CD14-positive monocyte (primary cell): ENCODE results near the gene NUMB. TPM values are rescaled to one million over a fixed set of nuclear protein-coding genes. Genes with fewer than 3 reads are reported as not detected.

Experiments
- DNase-seq, 3 donors: peaks; one replicate each; pipeline ENCODE4 v3.0.0-alpha.2; 2011 to 2022
- H2AFZ ChIP-seq: 2 replicates; pipeline ENCODE4 v1.6.0; 2012; ENCODE audit warnings: mild to moderate bottlenecking, low read depth, low read length, inconsistent platforms; ENCODE audit not compliant: insufficient read depth, poor library complexity, severe bottlenecking
- H3K27ac ChIP-seq, 2 donors: 1 replicate in 1 of 2; 2 replicates in 1 of 2; pipeline ENCODE4 v1.5.1; 2012 to 2013; ENCODE audit warnings: low read length in 2 of 2, control low read depth in 1 of 2, inconsistent platforms in 1 of 2, low read depth in 1 of 2, mild to moderate bottlenecking in 1 of 2
- H3K27me3 ChIP-seq, 2 donors: one replicate each; pipeline versions ENCODE4 v1.6.0 to v1.6.1; 2011 to 2013; ENCODE audit warnings: low read length in 2 of 2; ENCODE audit not compliant: control insufficient read depth in 2 of 2, insufficient read depth in 2 of 2
- H3K36me3 ChIP-seq, 2 donors: replicated peaks in 1 of 2; 1 replicate in 1 of 2; 2 replicates in 1 of 2; pipeline versions ENCODE4 v1.5.1 to v1.6.1; 2012 to 2013; ENCODE audit warnings: low read length in 2 of 2, control low read depth in 1 of 2, inconsistent platforms in 1 of 2, mild to moderate bottlenecking in 1 of 2; ENCODE audit not compliant: insufficient read depth in 2 of 2, control insufficient read depth in 1 of 2
- H3K4me1 ChIP-seq, 2 donors: 1 replicate in 1 of 2; 2 replicates in 1 of 2; pipeline versions ENCODE4 v1.5.1 to v1.6.1; 2012 to 2013; ENCODE audit warnings: low read length in 2 of 2, control low read depth in 1 of 2, inconsistent platforms in 1 of 2, mild to moderate bottlenecking in 1 of 2, moderate library complexity in 1 of 2; ENCODE audit not compliant: insufficient read depth in 2 of 2, control insufficient read depth in 1 of 2
- H3K4me2 ChIP-seq: replicated peaks from 2 replicates; pipeline ENCODE3; 2012; ENCODE audit warnings: low read length, moderate library complexity, mild to moderate bottlenecking; ENCODE audit not compliant: poor library complexity, severe bottlenecking; ENCODE audit errors: extremely low read depth
- H3K4me3 ChIP-seq, 3 experiments: fragments of 200-600 bp in 1 of 3; sonication (generic) in 1 of 3; replicated peaks in 1 of 3; 1 replicate in 2 of 3; 2 replicates in 1 of 3; pipeline ENCODE4 v1.5.1; 2011 to 2013; ENCODE audit warnings: low read length in 3 of 3, mild to moderate bottlenecking in 3 of 3, control low read depth in 2 of 3, low read depth in 2 of 3, inconsistent platforms in 1 of 3, moderate library complexity in 1 of 3
- H3K79me2 ChIP-seq: 2 replicates; pipeline ENCODE4 v1.6.0; 2012; ENCODE audit warnings: mild to moderate bottlenecking, control low read depth, inconsistent platforms, low read length, moderate library complexity; ENCODE audit not compliant: insufficient read depth
- H3K9ac ChIP-seq: 2 replicates; pipeline ENCODE4 v1.6.0; 2017; ENCODE audit warnings: low read length, mild to moderate bottlenecking; ENCODE audit not compliant: insufficient read depth, poor library complexity, severe bottlenecking
- H3K9me3 ChIP-seq, 2 donors: replicated peaks in 1 of 2; 1 replicate in 1 of 2; 2 replicates in 1 of 2; pipeline versions ENCODE4 v1.5.1 to v1.6.1; 2012 to 2013; ENCODE audit warnings: low read length in 2 of 2, control low read depth in 1 of 2; ENCODE audit not compliant: control insufficient read depth in 1 of 2, insufficient read depth in 1 of 2
- H4K20me1 ChIP-seq: 2 replicates; pipeline ENCODE4 v1.6.0; 2012; ENCODE audit warnings: mild to moderate bottlenecking, low read length, control low read depth, moderate library complexity; ENCODE audit not compliant: insufficient read depth
- H3K27ac Mint-ChIP-seq, 7 donors: one replicate each; pipeline ENCODE4 v1.8.0; 2020; ENCODE audit warnings: mild to moderate bottlenecking in 7 of 7, mixed read lengths in 7 of 7, moderate library complexity in 6 of 7, inconsistent platforms in 2 of 7
- H3K27me3 Mint-ChIP-seq, 3 donors: one replicate each; pipeline ENCODE4 v1.8.0; 2021 to 2022; ENCODE audit warnings: low read depth in 3 of 3, mild to moderate bottlenecking in 3 of 3, mixed read lengths in 3 of 3, moderate library complexity in 3 of 3, inconsistent platforms in 1 of 3
- H3K36me3 Mint-ChIP-seq, 2 donors: one replicate each; pipeline ENCODE4 v1.8.0; 2020; ENCODE audit warnings: mixed read lengths in 2 of 2, inconsistent platforms in 1 of 2, mild to moderate bottlenecking in 1 of 2
- H3K4me1 Mint-ChIP-seq: one replicate; pipeline ENCODE4 v1.8.0; 2020; ENCODE audit warnings: mild to moderate bottlenecking, mixed read lengths
- H3K4me3 Mint-ChIP-seq, 2 donors: one replicate each; pipeline ENCODE4 v1.8.0; 2020; ENCODE audit warnings: mild to moderate bottlenecking in 2 of 2, mixed read lengths in 2 of 2, moderate library complexity in 1 of 2
- H3K9me3 Mint-ChIP-seq, 7 donors: one replicate each; pipeline ENCODE4 v1.8.0; 2020 to 2022; ENCODE audit warnings: mixed read lengths in 7 of 7, mild to moderate bottlenecking in 6 of 7, moderate library complexity in 6 of 7, inconsistent platforms in 2 of 7
- CTCF ChIP-seq: fragments of 200-600 bp; IDR thresholded peaks from one replicate; pipeline ENCODE4 v1.8.0; 2022; ENCODE audit warnings: antibody characterized with exemption, mild to moderate bottlenecking
- WGBS: methylation state at CpG from one replicate; pipeline ENCODE4 v1.1.5; 2013; ENCODE audit warnings: missing lambda C conversion rate; ENCODE audit not compliant: insufficient coverage; 5-methylcytosine and 5-hydroxymethylcytosine counted together
- intact Hi-C, 2 donors: fragments of 100-400 bp; cut with micrococcal nuclease; formaldehyde crosslinking; loops; one replicate each; pipeline versions ENCODE4 v1.15.0 to v1.15.1; 2023
- polyA plus RNA-seq, 3 donors: library from polyadenylated mRNA; depleted of rRNA in 1 of 3; unstranded in 2 of 3; stranded (reverse) in 1 of 3; fragments of 300-500 nt in 2 of 3; fragments of >200 nt in 1 of 3; fragmentation: Illumina TruSeq in 2 of 3; gene quantifications; 1 replicate in 2 of 3; 2 replicates in 1 of 3; pipeline ENCODE4 v1.2.3, GENCODE V29; 2012 to 2021

The NUMB gene
- polyA plus RNA-seq, 3 donors: 83.4 to 223 (median 126) TPM

- H3K36me3 ChIP-seq: peaks cover 82 to 100% of the 10 kb centered on the region in 2 donors
- H3K4me3 Mint-ChIP-seq: no peak overlapping the region
- H3K27me3 Mint-ChIP-seq: peaks cover 0 to 3% (median 0%) of the 10 kb centered on the region in 3 donors
- WGBS: 94% methylated on average over 2 of the region's 2 CpGs
- peaks cover 86% of the 10 kb centered on the region for H4K20me1 ChIP-seq
- no peaks in the 10 kb centered on the region for H3K9me3 Mint-ChIP-seq
- no peaks in the 10 kb centered on the region for H3K4me1 ChIP-seq
- H3K4me2 ChIP-seq: no peak overlapping the region
- H3K27ac Mint-ChIP-seq: no peak overlapping the region
- H3K27ac ChIP-seq: no peak overlapping the region
- no peak overlapping the region for H2AFZ ChIP-seq
- no peaks in the 10 kb centered on the region for H3K79me2 ChIP-seq
- H3K4me1 Mint-ChIP-seq: no peaks in the 10 kb centered on the region
- intact Hi-C loops: no loop called here
- H3K27me3 ChIP-seq: no peaks in the 10 kb centered on the region
- H3K9me3 ChIP-seq: no peaks in the 10 kb centered on the region
- H3K36me3 Mint-ChIP-seq: peaks cover 82 to 96% of the 10 kb centered on the region in 2 donors
- DNase-seq: no peak
- TF ChIP-seq CTCF: no peak
- no peak overlapping the region for H3K9ac ChIP-seq
- no peak overlapping the region for H3K4me3 ChIP-seq
Measured at GRCh38 chr14:73277376-73277775, 181.0 kb downstream of the NUMB start.

- WGBS: 94% methylated on average over 7 of the region's 7 CpGs
Measured at GRCh38 chr14:73276836-73277235, 181.5 kb downstream of the NUMB start.

More at GRCh38 chr14:73276836-73277235, 181.5 kb downstream of the NUMB start:
- H3K4me2 ChIP-seq: no peak overlapping the region
- H3K9ac ChIP-seq: no peak overlapping the region
- H3K27me3 Mint-ChIP-seq: peaks cover 0 to 3% (median 0%) of the 10 kb centered on the region in 3 donors
- no peaks in the 10 kb centered on the region for H3K79me2 ChIP-seq
- no peak overlapping the region for H3K4me3 ChIP-seq
- no peaks in the 10 kb centered on the region for H3K9me3 Mint-ChIP-seq
- no peak overlapping the region for H2AFZ ChIP-seq
- intact Hi-C loops: no loop called here
- peaks cover 82 to 94% of the 10 kb centered on the region in 2 donors for H3K36me3 Mint-ChIP-seq
- peaks cover under 1% of the 10 kb centered on the region for H3K4me1 Mint-ChIP-seq
- no peaks in the 10 kb centered on the region for H3K27me3 ChIP-seq
- no peaks in the 10 kb centered on the region for H3K4me1 ChIP-seq
- H3K27ac ChIP-seq: no peak overlapping the region
- no peak for DNase-seq
- peaks cover 86% of the 10 kb centered on the region for H4K20me1 ChIP-seq
- peaks cover 76 to 100% of the 10 kb centered on the region in 2 donors for H3K36me3 ChIP-seq
- TF ChIP-seq CTCF: no peak
- H3K4me3 Mint-ChIP-seq: no peak overlapping the region
- H3K9me3 ChIP-seq: no peaks in the 10 kb centered on the region
- H3K27ac Mint-ChIP-seq: peak overlapping the region in 1 of 7 donors; percentile 72
